HepG2 (cell line): ENCODE results near the gene CPNE4. TPM values are rescaled to one million over a fixed set of nuclear protein-coding genes. Genes with fewer than 3 reads are reported as not detected.

Experiments used
- ATAC-seq: fragments of 200-7000 bp; cut with Tn5 transposase; 3 replicates; pipeline ENCODE4 v1.9.1; 2020; ENCODE audit warnings: mild to moderate bottlenecking, moderate library complexity
- BruUV-seq: library from RNA; stranded (reverse); fragments of 400-500 nt; replicated peaks from 2 replicates; lab custom pipeline; 2021; lab: Mats Ljungman, UMichigan
- CTCF ChIA-PET: fragments of 300-600 bp; formaldehyde crosslinking; extraction: SDS; loops from one replicate; lab custom pipeline; 2021; ENCODE audit warnings: low total read pairs, inconsistent platforms, low intra/inter-chr PET ratio; lab: Yijun Ruan, JAX
- POLR2A ChIA-PET: fragments of 350-600 bp; sonication (Branson Sonifier 250); formaldehyde crosslinking; loops from one replicate; lab custom pipeline; 2020; ENCODE audit warnings: antibody characterized with exemption, inconsistent platforms; lab: Yijun Ruan, JAX
- DNase-seq: peaks from one replicate; pipeline ENCODE4 v3.0.0-alpha.2; 2015; ENCODE audit warnings: low spot score
- FAIRE-seq: peaks from 3 replicates; lab custom pipeline; 2011; peaks lifted over from hg19 to GRCh38; lab: Jason Lieb, UNC
- H2AFZ ChIP-seq: one replicate; pipeline ENCODE4 v1.6.1; 2011; ENCODE audit warnings: low read length, inconsistent platforms
- H3K27ac ChIP-seq: fragments of 300-600 bp; 3 replicates; pipeline ENCODE4 v1.8.0; 2011; ENCODE audit warnings: mixed run types, mild to moderate bottlenecking, mixed read lengths, low read length, inconsistent platforms; ENCODE audit not compliant: insufficient read depth; ENCODE audit errors: extremely low read length
- H3K27me3 ChIP-seq, 2 experiments: fragments of 200-600 bp in 1 of 2; 2 replicates in 1 of 2; 3 replicates in 1 of 2; pipeline versions ENCODE4 v1.6.0 to v1.8.0; 2011; ENCODE audit warnings: low read length in 2 of 2, mild to moderate bottlenecking in 2 of 2, moderate library complexity in 2 of 2, inconsistent platforms in 1 of 2; ENCODE audit not compliant: insufficient read depth in 2 of 2, control insufficient read depth in 1 of 2
- H3K36me3 ChIP-seq, 2 experiments: fragments of 200-600 bp in 1 of 2; replicated peaks in 1 of 2; 2 replicates in 1 of 2; 3 replicates in 1 of 2; pipeline versions ENCODE4 v1.5.1 to v1.8.0; 2011; ENCODE audit warnings: low read length in 2 of 2, inconsistent platforms in 1 of 2; ENCODE audit not compliant: insufficient read depth in 2 of 2, control insufficient read depth in 1 of 2
- H3K4me1 ChIP-seq: 2 replicates; pipeline ENCODE4 v1.5.1; 2012; ENCODE audit warnings: low read length, inconsistent platforms; ENCODE audit not compliant: insufficient read depth
- H3K4me2 ChIP-seq: 2 replicates; pipeline ENCODE4 v1.6.0; 2011; ENCODE audit warnings: low read depth, low read length, inconsistent platforms
- H3K4me3 ChIP-seq, 3 experiments: fragments of 200-600 bp in 1 of 3; sonication (generic), shearing (Covaris generic) in 1 of 3; replicated peaks in 1 of 3; 2 replicates each; pipeline ENCODE4 v1.5.1; 2011 to 2016; ENCODE audit warnings: low read length in 3 of 3, inconsistent platforms in 2 of 3, low read depth in 2 of 3, mild to moderate bottlenecking in 2 of 3, control low read depth in 1 of 3, mixed read lengths in 1 of 3; ENCODE audit not compliant: insufficient read depth in 1 of 3
- H3K79me2 ChIP-seq: one replicate; pipeline ENCODE4 v1.6.1; 2011; ENCODE audit warnings: low read length, inconsistent platforms; ENCODE audit not compliant: insufficient read depth
- H3K9ac ChIP-seq: 2 replicates; pipeline ENCODE4 v1.6.0; 2011; ENCODE audit warnings: mild to moderate bottlenecking, low read depth, low read length, inconsistent platforms; ENCODE audit not compliant: insufficient read depth
- H3K9me3 ChIP-seq: 2 replicates; pipeline ENCODE4 v1.5.1; 2012; ENCODE audit warnings: mild to moderate bottlenecking, low read length
- H4K20me1 ChIP-seq: 2 replicates; pipeline ENCODE4 v1.6.0; 2011; ENCODE audit warnings: inconsistent platforms, mild to moderate bottlenecking, low read length, moderate library complexity; ENCODE audit not compliant: insufficient read depth
- CEBPB ChIP-seq: IDR thresholded peaks from 2 replicates; pipeline ENCODE4 v1.6.1; 2011; ENCODE audit warnings: low read depth, low read length, improper control_type of control experiment, borderline replicate concordance
- HHEX ChIP-seq: IDR thresholded peaks from 2 replicates; pipeline ENCODE4 v1.6.1; 2016; ENCODE audit warnings: control low read depth
- HNF1B ChIP-seq: sonication (generic); formaldehyde crosslinking; IDR thresholded peaks from 2 replicates; pipeline ENCODE4 v1.5.1; 2020; ENCODE audit warnings: mild to moderate bottlenecking, moderate library complexity, missing genetic modification reagents
- JDP2 ChIP-seq: sonication (generic); formaldehyde crosslinking; IDR thresholded peaks from 2 replicates; pipeline ENCODE4 v1.8.1; 2022; ENCODE audit warnings: missing genetic modification reagents, borderline replicate concordance
- MED8 ChIP-seq: sonication (generic); formaldehyde crosslinking; IDR thresholded peaks from 2 replicates; pipeline ENCODE4 v1.8.1; 2023; ENCODE audit warnings: mild to moderate bottlenecking, missing genetic modification reagents; ENCODE audit not compliant: insufficient replicate concordance
- NRL ChIP-seq: sonication (generic); formaldehyde crosslinking; IDR thresholded peaks from 2 replicates; pipeline ENCODE4 v1.5.0; 2020; ENCODE audit warnings: missing genetic modification reagents, mild to moderate bottlenecking, moderate library complexity, borderline replicate concordance
- POLR2A ChIP-seq, 2 experiments: IDR thresholded peaks; 2 replicates each; pipeline ENCODE4 v1.6.1; 2011; ENCODE audit warnings: low read depth in 2 of 2, low read length in 2 of 2, mild to moderate bottlenecking in 1 of 2, moderate library complexity in 1 of 2; ENCODE audit not compliant: insufficient read depth in 1 of 2
- RBAK ChIP-seq: sonication (generic); formaldehyde crosslinking; IDR thresholded peaks from 2 replicates; pipeline ENCODE4 v1.5.1; 2020; ENCODE audit warnings: mild to moderate bottlenecking, missing genetic modification reagents
- REL ChIP-seq: sonication (generic); formaldehyde crosslinking; conservative IDR thresholded peaks from 2 replicates; pipeline ENCODE4 v1.8.0; 2022; ENCODE audit warnings: mild to moderate bottlenecking, missing genetic modification reagents, moderate library complexity
- RNF219 ChIP-seq: sonication (generic); formaldehyde crosslinking; IDR thresholded peaks from 2 replicates; pipeline ENCODE4 v1.5.0; 2020; ENCODE audit warnings: mild to moderate bottlenecking, missing genetic modification reagents
- TAF1 ChIP-seq: sonication (generic); formaldehyde crosslinking; IDR thresholded peaks from 2 replicates; pipeline ENCODE4 v1.4.0; 2020; ENCODE audit warnings: missing genetic modification reagents
- ZNF512 ChIP-seq: sonication (generic); formaldehyde crosslinking; IDR thresholded peaks from 2 replicates; pipeline ENCODE4 v1.4.0; 2020; ENCODE audit warnings: mild to moderate bottlenecking, missing genetic modification reagents
- ZNF552 ChIP-seq: sonication (generic); formaldehyde crosslinking; IDR thresholded peaks from 2 replicates; pipeline ENCODE4 v1.9.0; 2022; ENCODE audit warnings: missing genetic modification reagents, mild to moderate bottlenecking, borderline replicate concordance
- ZNF710 ChIP-seq: sonication (generic); formaldehyde crosslinking; IDR thresholded peaks from 2 replicates; pipeline ENCODE4 v1.5.0; 2020; ENCODE audit warnings: mild to moderate bottlenecking, missing genetic modification reagents, borderline replicate concordance
- WGBS: methylation state at CpG from one replicate; pipeline ENCODE4 v1.1.6; 2017; ENCODE audit warnings: low lambda C conversion rate; 5-methylcytosine and 5-hydroxymethylcytosine counted together
- in situ Hi-C: cut with HindIII; loops from 2 replicates; pipeline ENCODE4 v1.10.0; 2017; ENCODE audit warnings: low pct_unique_long_range_greater_than_20kb; ENCODE audit not compliant: extremely low pct_ligation_motif_present
- intact Hi-C: fragments of 100-400 bp; cut with micrococcal nuclease; formaldehyde crosslinking; loops from one replicate; pipeline ENCODE4 v1.10.0; 2022; ENCODE audit not compliant: unreplicated experiment
- polyA plus RNA-seq, 8 experiments: library from polyadenylated mRNA; depleted of rRNA in 3 of 8; stranded (reverse) in 7 of 8; unstranded in 1 of 8; fragments of >200 nt; fragmentation: Illumina TruSeq in 4 of 8; extraction: Trizol in 4 of 8; gene quantifications; 2 replicates each; pipeline versions ENCODE4 v1.2.1 to v1.2.3, GENCODE V29; 2011 to 2016; ENCODE audit warnings: low read depth in 4 of 8, missing spikeins in 1 of 8, mixed read lengths in 1 of 8; ENCODE audit not compliant: insufficient read depth in 1 of 8
- total RNA-seq, 5 experiments: library from RNA; depleted of rRNA; stranded (reverse); fragments of >200 nt; fragmentation: Illumina TruSeq; extraction: Trizol; gene quantifications; 2 replicates each; pipeline ENCODE4 v1.2.3, GENCODE V29; 2016; ENCODE audit warnings: low read depth in 1 of 5

CPNE4 gene
- total and polyA plus RNA-seq, 2 of the 13 experiments (the other 11 are each of a cell fraction or from before 2014, with no cell fraction given), result not detected

GRCh38 chr3:131772269-131773026 is 262.4 kb downstream of the CPNE4 start:
- H3K27me3 ChIP-seq, result no peaks in the 10 kb centered on the region; a peak in 1 of 5 replicates
- CTCF ChIA-PET, result no interaction called here
- WGBS, result 15% methylated on average over 4 of the region's 4 CpGs
- intact Hi-C loops, result no loop called here
- H3K9me3 ChIP-seq, result no peaks in the 10 kb centered on the region
- no peaks in the 10 kb centered on the region for H3K36me3 ChIP-seq
- H2AFZ ChIP-seq, result no peak overlapping the region
- no peak overlapping the region for H3K4me3 ChIP-seq
- H3K27ac ChIP-seq, result no peak overlapping the region
- no peaks in the 10 kb centered on the region for H4K20me1 ChIP-seq
- BruUV-seq, result no TSS peak
- no peak for DNase-seq
- H3K4me2 ChIP-seq, result no peak overlapping the region
- no peak for TF ChIP-seq RBAK (CRISPR knock-in tag)
- TF ChIP-seq NRL (CRISPR knock-in tag), result no peak
- no peak for TF ChIP-seq HNF1B
- TF ChIP-seq TAF1 (CRISPR knock-in tag), result no peak
- no peak for TF ChIP-seq MED8 (CRISPR knock-in tag)
- no peak for TF ChIP-seq RNF219 (CRISPR knock-in tag)
- no peak for TF ChIP-seq HHEX (CRISPR knock-in tag)
- no peak for TF ChIP-seq ZNF512 (CRISPR knock-in tag)
- TF ChIP-seq ZNF552 (CRISPR knock-in tag), result no peak
- TF ChIP-seq JDP2 (CRISPR knock-in tag), result no peak
- TF ChIP-seq CEBPB, result no peak
- TF ChIP-seq POLR2A (IDR thresholded peaks at IDR 0.05; ENCODE audit: insufficient read depth in 1 of 2, low read depth in 2 of 2, low read length in 2 of 2), result no peak
- no peak for TF ChIP-seq REL (CRISPR knock-in tag)
- TF ChIP-seq ZNF710, result no peak
- TF ChIP-seq, all 625 proteins: peak for 0
- ATAC-seq (no peak), FAIRE-seq (no peak)
- H3K4me1 ChIP-seq, result no peaks in the 10 kb centered on the region
- H3K9ac ChIP-seq, result no peak overlapping the region
- POLR2A ChIA-PET, result no interaction called here
- no peaks in the 10 kb centered on the region for H3K79me2 ChIP-seq
- in situ Hi-C loops, result no loop called here
